ENCODE measurements around the gene NATD1.

Gene NATD1

DNA sequence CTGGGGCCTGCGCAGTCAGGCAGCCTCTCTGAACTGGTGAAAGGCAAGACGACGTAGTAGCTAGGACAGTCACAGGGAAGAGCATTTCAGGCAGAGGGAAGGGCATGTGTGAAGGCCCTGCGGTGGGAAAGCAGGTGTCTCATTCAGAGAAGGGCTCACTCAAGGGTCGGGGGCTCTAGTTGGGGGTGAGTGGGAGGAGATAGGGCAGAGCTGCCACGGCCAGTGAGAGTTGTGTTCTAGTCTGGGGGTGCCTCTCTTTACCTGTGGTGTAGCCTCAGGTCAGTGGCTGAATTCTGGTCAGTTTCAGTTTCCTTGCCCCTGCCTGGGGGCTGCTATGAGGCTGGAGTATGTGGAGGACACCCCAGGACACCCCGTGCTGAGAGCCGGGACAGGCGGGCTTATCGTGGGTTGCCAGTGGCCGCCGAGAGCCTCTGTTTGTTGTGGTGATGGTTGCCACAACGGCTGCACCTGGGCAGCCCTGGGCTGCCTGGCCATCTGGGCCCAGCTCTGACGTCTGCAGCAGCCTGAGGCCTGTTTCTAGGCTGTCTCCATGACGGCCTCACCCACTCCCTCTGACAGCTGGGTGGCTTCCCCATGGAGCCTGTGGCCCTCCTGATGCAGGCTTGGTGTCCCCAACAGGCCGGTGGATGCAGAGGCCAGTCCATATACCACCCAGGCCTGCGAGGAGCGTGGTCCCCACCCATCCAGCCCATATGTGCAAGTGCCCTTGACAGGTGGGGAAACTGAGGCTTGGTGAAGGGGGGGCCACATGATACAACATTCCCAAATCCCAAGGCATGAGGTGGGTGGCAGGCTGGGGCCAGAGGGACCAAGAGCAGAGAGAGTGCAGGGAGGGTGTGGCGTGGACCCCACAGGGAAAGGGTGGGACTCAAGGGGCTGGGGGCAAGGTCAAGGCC is 42.1 kb upstream of the NATD1 start:
- H3K27ac ChIP-seq (ENCODE audit: low read length): no peak overlapping the region
- no peaks in the 10 kb centered on the region for H3K4me1 ChIP-seq (ENCODE audit: insufficient read depth, low read length)

DNA sequence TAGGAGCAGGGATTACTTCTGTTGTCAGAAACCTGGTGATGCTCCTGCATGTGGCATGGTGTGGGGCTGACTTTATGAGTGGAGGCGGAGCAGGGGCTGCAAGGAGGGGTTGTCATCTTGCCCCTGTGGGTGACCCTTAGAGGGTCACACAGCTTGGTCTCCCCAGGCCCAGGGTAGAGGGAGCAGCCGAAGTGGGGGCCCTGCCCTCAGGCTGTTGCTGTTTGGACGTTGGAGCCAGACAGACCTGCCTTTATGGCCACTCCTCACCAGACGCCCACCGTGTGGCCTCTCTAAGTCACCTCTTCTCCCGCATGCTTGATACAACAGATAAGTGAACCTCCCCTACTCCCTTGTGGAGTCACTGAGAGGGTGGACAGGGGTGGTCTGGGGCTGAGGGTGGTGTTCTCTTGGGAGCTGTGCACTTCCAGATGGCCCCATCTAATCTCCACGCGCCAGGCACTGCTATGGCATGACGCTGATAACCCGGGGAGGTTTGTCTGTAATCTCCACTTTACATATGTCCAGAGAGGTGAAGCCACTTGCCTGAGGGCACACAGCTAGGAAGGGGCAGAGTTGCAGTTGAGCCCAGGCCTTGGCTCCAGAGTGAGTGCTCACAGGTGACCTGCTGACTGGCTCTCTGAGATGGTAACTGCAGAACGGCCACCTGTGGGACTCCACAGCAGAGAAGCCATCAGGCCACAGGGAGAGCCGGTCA is 41.3 kb upstream of the NATD1 start:
- Histone ChIP-seq H3K4me3 (ENCODE audit: low read depth in 1 of 2, low read length in 2 of 2) (no peak overlapping the region), H3K36me3 (ENCODE audit: insufficient read depth, low read length) (peaks cover 5% of the 10 kb centered on the region; the same call in 1 of the 2 replicates), H3K9me3 (ENCODE audit: insufficient read depth, low read length, severe bottlenecking) (peaks cover 12% of the 10 kb centered on the region), H3K4me1 (ENCODE audit: insufficient read depth, low read length) (no peaks in the 10 kb centered on the region), H3K79me2 (ENCODE audit: insufficient read depth, low read length) (peaks cover 13% of the 10 kb centered on the region), H3K4me2 (ENCODE audit: insufficient read depth, low read length) (no peak overlapping the region), H3K9ac (ENCODE audit: low read depth, low read length) (no peak overlapping the region), H3K27me3 (ENCODE audit: insufficient read depth, low read length, poor library complexity) (no peaks in the 10 kb centered on the region), H4K20me1 (ENCODE audit: insufficient read depth, low read length) (peaks cover 55% of the 10 kb centered on the region), H2AFZ (ENCODE audit: low read depth, low read length) (no peak overlapping the region), H3K27ac (ENCODE audit: low read length) (no peak overlapping the region)
- ATAC-seq (ENCODE audit: insufficient read depth, low read depth) (no peak), DNase-seq (no peak)
- TF ChIP-seq, protein P1, sequence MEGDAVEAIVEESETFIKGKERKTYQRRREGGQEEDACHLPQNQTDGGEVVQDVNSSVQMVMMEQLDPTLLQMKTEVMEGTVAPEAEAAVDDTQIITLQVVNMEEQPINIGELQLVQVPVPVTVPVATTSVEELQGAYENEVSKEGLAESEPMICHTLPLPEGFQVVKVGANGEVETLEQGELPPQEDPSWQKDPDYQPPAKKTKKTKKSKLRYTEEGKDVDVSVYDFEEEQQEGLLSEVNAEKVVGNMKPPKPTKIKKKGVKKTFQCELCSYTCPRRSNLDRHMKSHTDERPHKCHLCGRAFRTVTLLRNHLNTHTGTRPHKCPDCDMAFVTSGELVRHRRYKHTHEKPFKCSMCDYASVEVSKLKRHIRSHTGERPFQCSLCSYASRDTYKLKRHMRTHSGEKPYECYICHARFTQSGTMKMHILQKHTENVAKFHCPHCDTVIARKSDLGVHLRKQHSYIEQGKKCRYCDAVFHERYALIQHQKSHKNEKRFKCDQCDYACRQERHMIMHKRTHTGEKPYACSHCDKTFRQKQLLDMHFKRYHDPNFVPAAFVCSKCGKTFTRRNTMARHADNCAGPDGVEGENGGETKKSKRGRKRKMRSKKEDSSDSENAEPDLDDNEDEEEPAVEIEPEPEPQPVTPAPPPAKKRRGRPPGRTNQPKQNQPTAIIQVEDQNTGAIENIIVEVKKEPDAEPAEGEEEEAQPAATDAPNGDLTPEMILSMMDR (IDR thresholded peaks at IDR 0.05; ENCODE audit: borderline replicate concordance, extremely low read depth, low read length, poor library complexity, severe bottlenecking): no peak
- no peak for TF ChIP-seq EZH2 (IDR thresholded peaks at IDR 0.05; ENCODE audit: borderline replicate concordance, low read depth, low read length, severe bottlenecking)

More for the DNA sequence above, 42.1 kb upstream of the NATD1 start:
- no peak overlapping the region for H3K9ac ChIP-seq (ENCODE audit: low read depth, low read length)
- no peak overlapping the region for H2AFZ ChIP-seq (ENCODE audit: low read depth, low read length)
- no peak overlapping the region for H3K4me2 ChIP-seq (ENCODE audit: insufficient read depth, low read length)
- H3K27me3 ChIP-seq (ENCODE audit: insufficient read depth, low read length, poor library complexity): no peaks in the 10 kb centered on the region
- DNase-seq (no peak), ATAC-seq (ENCODE audit: insufficient read depth, low read depth) (no peak; the same call in 2 of the 3 replicates)
- peaks cover 10% of the 10 kb centered on the region for H3K36me3 ChIP-seq (ENCODE audit: insufficient read depth, low read length)
- peaks cover 47% of the 10 kb centered on the region for H4K20me1 ChIP-seq (ENCODE audit: insufficient read depth, low read length)
- no peak overlapping the region for H3K4me3 ChIP-seq (ENCODE audit: low read depth in 1 of 2, low read length in 2 of 2)
- peaks cover 6% of the 10 kb centered on the region; the same call in 1 of the 2 replicates for H3K79me2 ChIP-seq (ENCODE audit: insufficient read depth, low read length)
- no peak for TF ChIP-seq EZH2 (IDR thresholded peaks at IDR 0.05; ENCODE audit: borderline replicate concordance, low read depth, low read length, severe bottlenecking)
- TF ChIP-seq, protein P1 (IDR thresholded peaks at IDR 0.05; ENCODE audit: borderline replicate concordance, extremely low read depth, low read length, poor library complexity, severe bottlenecking): no peak
- peaks cover 12% of the 10 kb centered on the region for H3K9me3 ChIP-seq (ENCODE audit: insufficient read depth, low read length, severe bottlenecking)

DNA sequence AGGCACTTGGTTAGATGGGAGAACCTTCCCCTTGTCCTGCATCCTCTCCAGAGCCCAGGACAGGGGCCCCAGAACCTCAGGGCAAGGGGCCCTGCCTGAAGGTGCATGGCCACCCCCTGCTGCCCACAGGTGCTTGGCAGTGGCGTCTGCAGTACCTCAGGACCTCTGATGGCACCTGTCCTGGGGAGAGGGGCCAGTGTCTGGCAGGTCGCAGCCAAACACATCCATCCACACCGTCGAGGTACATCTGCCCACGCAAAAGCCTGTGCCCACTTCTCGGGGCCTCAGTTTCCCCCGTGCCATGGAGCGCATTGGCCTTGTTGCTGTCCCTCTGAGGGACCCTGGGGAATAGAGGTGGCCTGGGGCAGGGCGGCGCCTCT is 40.6 kb upstream of the NATD1 start:
- Histone ChIP-seq H3K36me3 (ENCODE audit: insufficient read depth, low read length) (no peaks in the 10 kb centered on the region), H3K27me3 (ENCODE audit: insufficient read depth, low read length, poor library complexity) (no peaks in the 10 kb centered on the region), H3K4me3 (ENCODE audit: low read depth in 1 of 2, low read length in 2 of 2) (no peak overlapping the region), H3K4me1 (ENCODE audit: insufficient read depth, low read length) (peaks cover under 1% of the 10 kb centered on the region; the same call in 1 of the 2 replicates), H3K9ac (ENCODE audit: low read depth, low read length) (no peak overlapping the region), H3K79me2 (ENCODE audit: insufficient read depth, low read length) (peaks cover 20% of the 10 kb centered on the region), H3K4me2 (ENCODE audit: insufficient read depth, low read length) (no peak overlapping the region), H3K9me3 (ENCODE audit: insufficient read depth, low read length, severe bottlenecking) (peaks cover 10% of the 10 kb centered on the region), H3K27ac (ENCODE audit: low read length) (no peak overlapping the region), H4K20me1 (ENCODE audit: insufficient read depth, low read length) (peaks cover 61% of the 10 kb centered on the region), H2AFZ (ENCODE audit: low read depth, low read length) (no peak overlapping the region)
- DNase-seq (no peak), ATAC-seq (ENCODE audit: insufficient read depth, low read depth) (no peak)
- TF ChIP-seq, protein P1 (IDR thresholded peaks at IDR 0.05; ENCODE audit: borderline replicate concordance, extremely low read depth, low read length, poor library complexity, severe bottlenecking): no peak
- TF ChIP-seq EZH2 (IDR thresholded peaks at IDR 0.05; ENCODE audit: borderline replicate concordance, low read depth, low read length, severe bottlenecking): no peak
